GM18508 (cell line): ENCODE data around the gene HOMER2.
"Not testable (repeated sequence)": the region's sequence is repeated elsewhere in the genome, so short reads cannot be mapped to it uniquely, and the experiment has no call there.

ENCODE experiments used
- ATAC-seq: cut with Tn5 transposase; IDR thresholded peaks from one replicate; pipeline ENCODE4 v1.9.1; 2021; ENCODE audit warnings: moderate number of reproducible peaks; ENCODE audit not compliant: insufficient read depth, unreplicated experiment

Gene HOMER2

DNA sequence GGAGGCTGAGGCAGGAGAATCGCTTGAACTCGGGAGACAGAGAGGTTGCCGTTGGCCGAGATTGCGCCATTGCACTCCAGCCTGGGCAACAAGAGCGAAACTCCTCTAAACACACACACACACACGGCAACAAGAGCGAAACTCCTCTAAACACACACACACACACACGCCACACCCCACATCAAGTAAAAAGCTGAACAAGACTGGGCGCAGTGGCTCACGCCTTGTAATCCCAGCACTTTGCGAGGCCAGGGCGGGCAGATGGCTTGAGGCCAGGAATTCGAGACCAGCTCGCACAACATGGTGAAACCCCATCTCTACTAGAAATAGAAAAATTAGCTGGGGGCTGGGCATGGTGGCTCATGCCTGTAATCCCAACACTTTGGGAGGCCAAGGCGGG lies 49.0 kb downstream of the HOMER2 start:
- no peak for ATAC-seq

DNA sequence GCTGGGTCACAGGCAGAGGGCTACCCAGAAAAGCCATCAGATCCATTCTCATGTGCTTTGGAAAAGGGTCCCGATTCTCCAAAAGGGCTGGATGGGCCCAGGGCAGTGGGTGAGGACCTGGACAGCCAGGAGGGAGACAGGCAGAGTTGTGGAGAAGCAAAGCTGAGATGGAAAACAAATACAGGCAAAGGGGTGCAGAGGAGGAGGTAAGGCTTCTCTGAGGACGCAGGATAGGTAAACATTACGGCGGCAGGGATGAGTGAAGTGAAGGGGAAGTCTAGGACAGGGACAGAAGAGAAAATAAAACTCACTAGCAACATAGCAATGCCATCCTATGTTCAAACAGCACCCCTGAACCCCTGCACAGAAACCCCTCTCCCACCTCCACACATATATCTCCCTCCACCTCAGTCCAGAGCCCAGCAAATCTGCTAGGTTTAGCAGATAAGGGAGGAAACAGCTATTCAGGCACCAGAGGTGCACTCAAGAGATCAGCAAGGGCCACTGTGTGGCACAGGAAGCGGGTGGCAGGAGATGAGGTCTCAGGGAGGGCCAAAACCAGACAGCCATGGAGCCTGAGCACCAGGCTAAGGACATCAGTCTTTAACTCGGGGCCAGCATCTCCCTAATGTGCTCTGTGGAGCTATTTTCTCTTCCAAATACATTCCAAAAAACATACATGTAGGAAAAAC lies 51.3 kb downstream of the HOMER2 start:
- no peak for ATAC-seq

DNA sequence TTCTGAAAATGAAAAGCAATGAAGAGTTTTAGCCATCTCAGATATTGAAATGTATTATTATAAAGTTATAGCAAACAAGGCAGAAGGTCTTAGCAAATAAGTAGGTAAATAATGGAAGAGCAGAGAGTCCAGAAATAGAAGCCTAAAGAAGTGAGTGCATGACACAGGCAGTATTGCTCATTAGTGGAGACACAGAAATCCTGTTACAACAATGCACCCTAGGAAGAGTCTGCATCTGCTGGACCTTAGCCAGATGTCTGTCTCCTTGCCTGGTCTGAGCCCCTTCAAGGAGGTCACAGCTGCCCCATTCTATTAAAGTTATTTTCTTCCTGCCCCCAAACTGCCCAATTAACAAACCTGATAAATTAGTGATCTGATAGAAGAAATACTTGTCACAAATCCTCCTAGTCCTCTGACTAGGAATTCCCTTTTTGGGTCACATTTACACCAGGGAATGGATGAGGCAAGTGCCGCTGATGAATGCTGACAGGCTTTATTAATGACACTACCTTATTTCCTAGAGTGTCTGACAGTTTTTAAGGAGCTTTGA lies 51.9 kb downstream of the HOMER2 start:
- ATAC-seq, result no peak

DNA sequence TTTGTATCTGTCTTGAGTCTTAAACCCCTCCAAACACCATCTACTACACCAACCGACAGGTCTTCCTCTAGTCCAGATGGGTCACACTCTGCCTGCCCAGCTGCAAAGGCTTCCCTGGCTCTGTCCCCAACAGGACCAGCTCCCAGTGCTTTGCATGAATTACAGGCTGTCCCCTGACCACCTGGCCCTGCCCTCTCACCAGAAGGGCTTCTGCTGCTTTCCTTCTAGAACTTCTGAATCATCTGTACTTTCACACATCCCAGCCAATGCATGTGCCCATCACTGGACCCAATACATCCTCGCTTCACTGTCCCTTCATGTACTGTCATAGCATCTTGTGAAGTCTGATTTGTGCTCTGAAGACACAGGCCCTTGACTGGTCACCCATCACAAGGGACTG lies 53.6 kb downstream of the HOMER2 start:
- ATAC-seq, result no peak

DNA sequence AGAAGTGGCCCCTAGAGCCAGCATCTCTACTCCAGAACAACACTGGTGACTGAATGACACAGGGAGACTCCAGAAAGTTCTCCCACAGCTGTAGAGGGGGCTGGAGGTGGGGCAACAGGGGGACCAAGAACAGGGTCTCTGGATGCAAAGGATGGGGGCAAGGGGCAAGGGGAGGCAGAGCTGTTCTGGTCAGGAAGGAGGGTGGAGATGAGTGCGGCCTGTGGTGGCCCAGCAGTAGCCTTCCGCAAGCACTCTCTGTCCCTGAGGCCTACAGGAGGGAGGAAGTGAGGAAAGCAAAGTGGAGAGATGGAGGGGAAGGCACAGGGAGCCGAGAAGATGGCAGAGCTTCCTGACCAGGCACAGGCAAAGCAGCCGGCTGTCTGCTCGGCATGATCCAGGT lies 56.5 kb downstream of the HOMER2 start:
- ATAC-seq, result no peak

DNA sequence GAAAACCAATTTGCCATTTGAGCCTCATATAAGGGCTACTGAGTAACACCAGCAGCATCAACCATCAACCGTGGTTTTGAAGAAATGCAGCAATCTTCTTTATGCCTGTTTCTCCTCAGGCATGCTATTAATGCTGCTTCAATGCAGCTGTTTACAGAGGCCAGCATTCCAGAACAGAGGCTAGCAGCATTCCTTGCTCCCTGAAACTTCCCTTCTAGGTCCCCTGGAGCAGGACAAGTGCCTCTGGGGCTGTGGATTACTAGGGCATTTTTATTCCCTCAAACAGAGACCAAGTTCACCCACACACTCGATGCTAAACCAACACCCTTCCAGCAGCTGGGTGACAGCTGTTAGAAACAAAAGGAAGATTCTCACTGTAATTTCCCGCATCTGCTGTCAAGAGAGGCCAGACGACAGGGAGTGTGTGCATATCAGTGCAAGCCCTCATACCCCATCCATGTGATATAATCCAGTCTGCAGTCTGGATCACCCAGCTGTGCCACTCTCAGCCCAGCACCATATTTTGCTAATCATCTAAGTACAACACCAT lies 57.5 kb downstream of the HOMER2 start:
- ATAC-seq, result no peak

DNA sequence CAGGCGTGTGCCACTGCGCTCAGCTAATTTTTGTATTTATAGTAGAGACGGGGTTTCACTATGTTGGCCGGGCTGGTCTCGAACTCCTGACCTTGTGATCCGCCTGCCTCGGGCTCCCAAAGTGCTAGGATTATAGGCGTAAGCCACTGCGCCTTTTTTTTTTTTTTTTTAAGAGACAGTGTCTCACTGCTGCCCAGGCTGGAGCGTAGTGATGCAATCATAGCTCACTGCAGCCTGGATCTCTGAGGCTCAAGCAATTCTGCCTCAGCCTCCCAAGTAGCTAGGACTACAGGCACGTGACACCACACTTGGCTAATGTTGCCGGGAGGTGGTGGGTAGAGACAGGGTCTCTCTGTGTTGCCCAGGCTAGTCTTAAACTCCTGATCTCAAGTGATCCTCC lies 59.0 kb downstream of the HOMER2 start:
- not testable (repeated sequence) for ATAC-seq

DNA sequence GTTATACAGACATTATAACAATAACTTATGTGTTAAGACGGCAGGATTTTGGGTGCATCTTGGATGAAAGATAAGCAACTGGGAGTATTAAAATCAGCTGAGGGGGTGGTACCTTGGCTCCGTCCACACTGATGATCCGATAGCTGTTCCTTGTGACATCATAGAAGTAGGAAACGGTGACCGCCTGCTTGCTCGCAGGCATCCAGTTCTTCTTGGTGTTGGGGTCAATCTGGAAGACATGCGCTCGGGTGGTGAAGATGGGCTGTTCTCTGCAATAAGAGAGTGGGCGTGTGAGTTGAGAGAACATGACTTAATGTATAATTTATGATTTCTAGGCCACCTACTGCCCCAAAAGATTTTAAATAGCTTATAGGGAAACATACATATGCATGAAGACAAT lies 59.9 kb downstream of the HOMER2 start:
- no peak for ATAC-seq

DNA sequence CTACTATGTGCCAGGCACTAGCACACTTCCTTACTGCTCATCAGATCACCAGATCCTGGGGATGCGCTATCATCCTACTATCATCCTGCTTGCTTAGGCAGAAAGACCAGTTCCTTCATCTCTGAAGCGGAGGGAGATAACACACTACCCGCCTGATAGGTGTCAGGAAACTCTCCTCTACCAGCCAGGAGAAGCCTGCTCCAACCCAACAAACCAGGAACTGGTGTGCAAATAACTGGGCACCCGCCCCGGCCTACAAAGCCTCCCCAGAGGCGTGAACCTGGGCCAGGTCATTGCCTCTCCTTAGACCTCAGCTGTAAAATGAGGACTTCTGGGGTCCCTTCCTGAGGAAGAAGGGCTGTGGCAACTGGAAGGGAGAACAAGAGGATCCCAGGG lies 61.5 kb downstream of the HOMER2 start:
- no peak for ATAC-seq

DNA sequence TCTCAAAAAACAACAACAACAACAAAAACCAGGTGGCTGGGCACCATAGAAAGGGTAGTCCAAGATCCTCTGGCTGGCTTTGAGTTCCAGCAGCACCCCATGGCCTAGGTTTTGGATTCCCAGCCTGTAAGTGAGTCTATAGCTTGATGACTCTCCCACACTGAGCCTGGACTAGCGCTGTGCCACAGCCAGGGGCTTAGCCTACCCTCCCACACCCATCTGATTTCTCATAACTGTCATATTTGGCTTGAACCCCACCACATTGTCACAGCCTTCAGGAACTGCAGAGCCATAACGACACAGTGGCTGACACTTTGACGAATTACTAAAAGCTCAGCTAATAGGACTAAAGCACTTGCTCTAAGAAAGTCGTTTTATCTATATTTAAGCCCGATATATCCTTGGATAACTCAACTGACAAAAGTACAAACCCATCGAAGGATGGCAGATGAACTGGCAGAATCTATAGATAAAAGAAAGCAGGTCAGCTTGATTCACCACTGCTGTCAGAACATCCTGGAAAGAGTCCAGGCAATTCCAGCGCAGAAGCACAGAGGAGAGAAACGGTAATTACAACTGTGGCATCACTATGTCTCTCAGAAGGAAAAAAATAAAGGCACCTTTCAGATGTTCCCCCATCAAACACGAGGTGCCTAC lies 62.1 kb downstream of the HOMER2 start:
- ATAC-seq, result no peak

DNA sequence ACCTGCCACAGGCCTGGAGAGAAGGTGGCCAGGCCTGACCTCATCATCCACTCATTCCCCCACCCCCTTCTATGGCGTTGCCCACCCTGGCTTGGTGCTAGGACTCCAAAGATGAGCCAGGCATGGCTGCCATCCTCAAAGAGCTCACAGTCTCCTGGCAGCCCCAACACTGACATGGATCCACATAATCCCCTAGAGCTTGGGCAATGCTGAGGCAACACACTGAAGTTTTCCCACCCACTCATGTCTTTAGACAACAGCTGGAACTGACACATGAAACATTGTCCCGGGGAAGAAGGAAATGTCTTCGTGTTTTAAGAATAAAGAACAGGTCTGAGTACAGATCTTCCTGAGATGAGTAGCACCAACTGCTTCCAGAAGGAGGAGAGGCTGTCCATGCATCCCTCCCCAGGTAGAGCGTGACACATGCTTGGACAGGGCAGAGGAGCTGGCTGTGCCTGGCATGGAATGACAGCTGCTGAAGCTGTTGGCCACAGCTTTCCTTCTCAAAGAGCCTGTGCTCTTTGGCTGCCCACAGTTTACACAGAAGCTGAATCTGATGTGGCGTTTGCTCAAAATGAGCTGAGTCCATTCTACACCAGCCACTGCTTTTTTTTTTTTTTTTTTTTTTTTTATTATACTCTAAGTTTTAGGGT lies 70.1 kb downstream of the HOMER2 start:
- ATAC-seq, result no peak

DNA sequence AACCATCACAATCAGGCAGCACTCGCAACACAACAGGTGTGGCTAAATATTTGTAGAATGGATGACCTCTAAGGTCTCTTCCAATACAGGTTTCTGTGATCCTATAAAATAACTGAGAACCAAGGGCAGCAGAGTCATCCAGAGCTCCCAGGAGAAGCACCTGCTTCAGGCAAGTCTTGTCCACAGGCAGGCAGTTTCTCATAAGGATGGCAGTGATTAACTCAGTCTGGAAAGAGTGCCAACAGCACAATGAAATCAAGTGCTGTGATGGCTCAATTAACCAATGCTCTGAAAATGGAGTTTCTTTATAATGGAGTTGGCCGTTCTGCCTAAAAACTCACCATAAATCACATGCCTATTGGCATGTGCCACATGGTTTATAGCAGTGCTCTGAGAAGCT lies 70.8 kb downstream of the HOMER2 start:
- ATAC-seq, result no peak

DNA sequence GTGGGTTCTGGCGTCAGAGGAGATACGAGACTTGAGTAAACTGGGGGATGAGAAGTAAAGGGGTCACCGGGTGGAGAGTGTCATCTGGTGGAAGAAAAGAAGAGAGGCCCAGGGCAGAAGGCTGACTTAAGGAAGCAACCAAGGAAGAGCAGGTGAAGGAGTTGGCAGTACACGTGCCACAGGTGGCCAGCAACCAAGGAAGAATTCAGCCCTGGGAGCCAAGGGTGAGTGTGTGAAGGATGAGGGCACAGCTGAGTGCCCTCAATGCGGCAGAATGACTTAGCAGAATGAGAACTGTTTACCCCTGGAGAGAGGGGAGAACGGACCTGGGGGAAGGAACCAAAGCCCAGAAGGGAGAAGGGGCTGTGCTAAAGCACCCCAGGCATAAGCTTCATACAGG lies 71.8 kb downstream of the HOMER2 start:
- no peak for ATAC-seq

DNA sequence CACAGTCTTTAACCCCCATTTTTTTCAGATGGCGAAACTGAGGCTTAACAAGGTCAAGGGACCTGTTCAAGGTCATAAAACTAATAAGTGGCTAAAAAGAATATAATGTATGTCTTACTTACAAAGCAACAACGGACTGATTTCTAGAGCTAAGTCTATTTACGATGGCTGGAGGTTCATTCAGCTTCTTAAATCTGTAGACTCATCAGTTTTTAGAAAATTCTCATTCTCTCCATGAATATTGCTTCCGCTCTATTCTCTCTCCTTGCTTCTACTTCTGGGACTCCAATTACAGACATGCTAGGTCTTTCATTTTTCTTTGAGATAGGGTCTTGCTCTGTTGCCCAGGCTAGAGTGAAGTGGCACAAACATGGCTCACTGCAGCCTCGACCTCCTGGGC lies 74.2 kb downstream of the HOMER2 start:
- ATAC-seq, result no peak

DNA sequence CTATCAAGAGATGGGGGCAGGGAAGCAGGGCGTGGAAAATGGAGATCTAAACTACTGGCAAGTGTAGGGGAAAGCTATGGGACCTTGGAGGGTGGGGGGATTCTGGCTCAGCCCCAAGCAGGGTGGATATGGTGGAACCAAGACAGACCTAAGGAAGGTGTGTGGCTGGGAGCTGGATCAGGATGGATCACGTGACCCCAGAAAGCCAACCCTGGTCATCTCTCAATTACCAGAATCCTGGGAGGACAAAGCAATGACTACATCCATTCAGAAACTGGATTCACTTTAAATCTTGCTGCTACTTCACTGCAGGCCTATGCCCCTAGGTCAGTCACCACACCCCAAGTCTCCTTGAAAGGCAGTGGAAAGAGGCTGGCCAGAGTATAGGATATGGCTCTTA lies 74.7 kb downstream of the HOMER2 start:
- ATAC-seq, result no peak

DNA sequence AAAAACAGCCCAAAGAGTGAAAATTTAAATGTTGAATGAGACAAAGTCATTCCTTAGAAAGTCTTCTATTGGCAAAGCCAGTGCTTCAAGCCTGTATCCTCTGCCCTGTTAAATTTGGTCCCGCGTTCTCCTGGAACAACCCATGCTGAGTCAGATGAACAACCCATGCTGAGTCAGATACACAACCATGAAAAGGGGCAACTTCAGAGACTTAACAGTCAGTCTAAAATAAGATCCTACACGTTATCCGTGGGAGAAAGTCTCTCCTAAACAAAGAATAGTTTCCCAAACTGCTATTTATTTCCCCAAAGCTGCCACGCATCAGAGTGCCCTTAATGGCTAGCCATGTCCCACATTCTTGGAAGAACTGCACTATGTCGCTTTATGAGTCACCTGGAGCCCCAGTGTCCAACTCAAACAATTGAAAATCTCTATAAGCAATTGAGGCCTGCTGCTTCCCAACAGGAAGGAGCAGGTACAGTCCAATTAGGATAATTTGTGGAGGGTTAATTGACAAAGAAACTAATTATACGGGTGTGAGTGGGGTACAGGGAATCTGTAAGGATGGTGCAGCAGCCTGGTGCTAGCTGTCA lies 77.0 kb downstream of the HOMER2 start:
- ATAC-seq, result no peak

DNA sequence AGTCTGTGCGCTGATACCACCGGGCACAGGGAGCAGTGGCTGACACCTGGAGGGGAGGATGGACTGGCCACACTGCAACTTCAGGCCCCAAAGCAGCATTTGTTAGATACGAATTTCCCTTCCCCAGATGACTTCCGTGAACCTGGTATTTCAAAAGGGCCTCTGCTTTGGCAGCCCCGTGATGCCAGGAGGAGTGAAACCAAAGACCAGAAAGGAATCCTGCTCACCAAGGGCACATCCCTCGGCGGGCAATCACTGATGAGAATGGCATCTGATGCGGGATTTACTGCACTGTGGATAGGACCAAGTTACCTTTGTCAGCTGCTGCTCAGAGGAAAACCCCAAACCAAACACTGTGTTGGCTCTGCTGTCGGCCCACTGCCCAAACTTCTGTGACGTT lies 77.6 kb downstream of the HOMER2 start:
- no peak for ATAC-seq

DNA sequence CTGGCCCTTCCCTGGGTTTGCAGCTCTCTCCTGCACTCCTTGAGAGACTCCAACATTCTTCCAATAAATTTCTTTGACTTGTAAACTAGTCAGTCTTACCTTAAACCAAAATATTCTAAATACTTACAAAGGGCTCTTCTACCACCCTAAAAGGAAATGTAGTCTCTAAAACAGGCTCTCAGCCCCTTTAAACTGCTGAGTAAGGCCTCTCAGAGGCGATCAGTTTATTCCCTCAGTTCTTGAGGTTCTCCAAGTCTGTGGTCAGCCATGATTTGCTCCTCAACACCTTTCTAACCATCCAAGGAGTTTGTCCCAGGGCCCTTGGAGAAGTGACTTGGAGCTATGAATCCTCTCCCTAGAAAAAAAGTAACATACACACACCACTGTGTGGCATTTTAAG lies 78.3 kb downstream of the HOMER2 start:
- ATAC-seq, result no peak

DNA sequence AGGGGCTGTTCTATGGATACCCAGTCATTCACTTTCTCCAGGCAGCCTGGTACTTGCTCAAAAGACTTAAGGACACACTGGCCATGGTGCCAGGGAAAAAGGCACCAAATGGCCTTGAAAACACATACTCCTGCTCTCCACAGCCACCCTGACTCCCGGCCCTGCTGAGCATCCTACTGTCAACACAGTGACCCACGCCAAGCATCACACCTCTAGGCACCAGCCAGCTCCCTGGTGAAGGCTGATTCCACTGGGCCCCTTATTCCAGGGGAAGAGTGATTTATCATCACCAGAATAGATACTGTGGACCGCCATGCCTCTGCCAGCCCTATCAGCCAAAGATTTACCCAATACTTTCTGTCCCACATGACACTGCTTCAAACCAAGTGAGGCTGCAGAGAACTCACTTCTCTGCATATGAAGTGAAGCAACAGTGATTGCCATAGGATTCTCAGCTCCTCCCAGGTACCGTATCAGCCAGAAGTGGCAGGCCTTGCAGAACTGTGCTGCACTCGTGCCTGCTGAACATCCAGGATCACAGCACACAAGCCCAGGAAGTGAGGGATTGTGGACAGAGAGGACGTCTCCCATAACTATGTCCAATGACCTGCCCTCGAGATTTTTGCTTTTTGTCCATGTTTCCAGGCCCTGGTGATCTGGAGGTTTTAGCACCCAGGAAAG lies 79.4 kb downstream of the HOMER2 start:
- no peak for ATAC-seq

DNA sequence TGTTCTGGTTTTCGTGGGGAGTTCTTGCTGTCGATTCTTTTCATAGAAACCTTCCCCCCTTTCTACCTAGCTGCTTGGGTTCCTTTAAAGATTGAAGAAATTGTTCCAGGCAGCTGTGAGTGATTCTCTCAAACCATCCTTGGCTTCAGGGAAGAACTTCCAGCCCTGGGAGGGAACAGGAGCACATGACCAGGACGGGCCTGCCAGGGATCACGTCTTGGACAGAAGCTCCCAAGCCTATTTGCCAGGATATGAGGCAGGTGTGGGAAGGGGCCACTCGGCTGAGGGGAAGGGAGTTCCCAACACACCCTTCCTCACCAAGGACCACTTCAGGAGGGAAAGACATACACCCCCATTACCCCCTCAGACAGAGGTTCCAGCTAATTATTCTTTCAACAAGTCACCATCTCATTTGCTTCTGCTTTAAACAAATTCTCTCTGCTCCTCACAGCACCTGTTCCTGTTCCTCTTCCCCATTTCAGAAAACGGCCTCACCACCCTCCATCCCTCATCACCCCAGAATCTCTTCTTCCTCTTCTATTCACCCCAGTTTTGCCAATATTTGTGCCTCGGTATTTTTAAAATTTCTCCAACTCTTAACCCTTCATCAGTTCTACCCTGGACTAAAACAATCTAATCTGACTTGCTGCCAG lies 80.6 kb downstream of the HOMER2 start:
- ATAC-seq, result no peak
